H9 (cell line): Measurements from ENCODE around the gene RAD23B. TPM values are rescaled to one million over a fixed set of nuclear protein-coding genes. Genes with fewer than 3 reads are reported as not detected.

ENCODE experiments used
- DNase-seq: peaks from one replicate; pipeline ENCODE4 v3.0.0-alpha.2; 2017
- H2AFZ ChIP-seq: one replicate; pipeline ENCODE4 v1.6.1; 2013; ENCODE audit warnings: mild to moderate bottlenecking, low read length, control low read depth, moderate library complexity
- H2AK5ac ChIP-seq: 2 replicates; pipeline ENCODE4 v1.6.1; 2013; ENCODE audit warnings: low read length, control low read depth, mixed read lengths; ENCODE audit not compliant: insufficient read length
- H2BK120ac ChIP-seq: one replicate; pipeline ENCODE4 v1.6.1; 2013; ENCODE audit warnings: low read depth, mild to moderate bottlenecking, low read length, control low read depth, inconsistent platforms; ENCODE audit not compliant: poor library complexity, severe bottlenecking
- H2BK12ac ChIP-seq: 2 replicates; pipeline ENCODE4 v1.6.1; 2013; ENCODE audit warnings: low read length, control low read depth, mixed read lengths, low read depth; ENCODE audit not compliant: insufficient read length
- H2BK15ac ChIP-seq: 2 replicates; pipeline ENCODE4 v1.6.1; 2013; ENCODE audit warnings: low read depth, low read length, control low read depth
- H2BK20ac ChIP-seq: one replicate; pipeline ENCODE4 v1.6.1; 2013; ENCODE audit warnings: low read depth, mild to moderate bottlenecking, low read length, control low read depth, inconsistent platforms; ENCODE audit not compliant: poor library complexity, severe bottlenecking
- H2BK5ac ChIP-seq: 2 replicates; pipeline ENCODE4 v1.6.1; 2013; ENCODE audit warnings: low read length, control low read depth, mixed read lengths; ENCODE audit not compliant: insufficient read length
- H3K14ac ChIP-seq: 2 replicates; pipeline ENCODE4 v1.6.1; 2013; ENCODE audit warnings: low read length, control low read depth; ENCODE audit not compliant: insufficient read depth
- H3K18ac ChIP-seq: 2 replicates; pipeline ENCODE4 v1.6.1; 2013; ENCODE audit warnings: low read depth, mild to moderate bottlenecking, mixed read lengths, low read length, control low read depth; ENCODE audit not compliant: insufficient read length
- H3K23ac ChIP-seq: 2 replicates; pipeline ENCODE4 v1.6.1; 2013; ENCODE audit warnings: low read length, control low read depth, mixed read lengths, low read depth; ENCODE audit not compliant: insufficient read length
- H3K23me2 ChIP-seq: 2 replicates; pipeline ENCODE4 v1.6.1; 2013; ENCODE audit warnings: low read depth, mild to moderate bottlenecking, mixed read lengths, low read length, control low read depth; ENCODE audit not compliant: insufficient read length, poor library complexity, severe bottlenecking
- H3K27ac ChIP-seq: 2 replicates; pipeline ENCODE4 v1.5.1; 2013; ENCODE audit warnings: low read length, control low read depth, mixed read lengths, low read depth; ENCODE audit not compliant: insufficient read length
- H3K27me3 ChIP-seq: 2 replicates; pipeline ENCODE4 v1.6.1; 2013; ENCODE audit warnings: low read length, control low read depth, inconsistent platforms; ENCODE audit not compliant: insufficient read depth
- H3K4ac ChIP-seq: 2 replicates; pipeline ENCODE4 v1.6.1; 2013; ENCODE audit warnings: low read depth, mild to moderate bottlenecking, control low read depth, inconsistent platforms, low read length, moderate library complexity
- H3K4me1 ChIP-seq: 2 replicates; pipeline ENCODE4 v1.6.1; 2013; ENCODE audit warnings: low read length, control low read depth, inconsistent platforms; ENCODE audit not compliant: insufficient read depth
- H3K4me2 ChIP-seq: 2 replicates; pipeline ENCODE4 v1.6.1; 2013; ENCODE audit warnings: low read length, control low read depth, mixed read lengths; ENCODE audit not compliant: insufficient read length, insufficient read depth
- H3K56ac ChIP-seq: 2 replicates; pipeline ENCODE4 v1.6.1; 2013; ENCODE audit warnings: low read depth, mild to moderate bottlenecking, mixed read lengths, low read length, control low read depth; ENCODE audit not compliant: insufficient read length
- H3K79me1 ChIP-seq: 2 replicates; pipeline ENCODE4 v1.6.1; 2013; ENCODE audit warnings: low read depth, mild to moderate bottlenecking, moderate library complexity, low read length, control low read depth, inconsistent platforms; ENCODE audit not compliant: insufficient read depth, poor library complexity, severe bottlenecking
- H3K79me2 ChIP-seq: 2 replicates; pipeline ENCODE4 v1.6.1; 2013; ENCODE audit warnings: low read length, control low read depth, inconsistent platforms; ENCODE audit not compliant: insufficient read depth
- H3K9ac ChIP-seq: 2 replicates; pipeline ENCODE4 v1.6.1; 2013; ENCODE audit warnings: low read length, control low read depth, mixed read lengths; ENCODE audit not compliant: insufficient read length; ENCODE audit errors: extremely low read depth
- H3K9me3 ChIP-seq: one replicate; pipeline ENCODE4 v1.6.1; 2013; ENCODE audit warnings: low read depth, low read length, inconsistent platforms; ENCODE audit not compliant: control insufficient read depth
- H3T11ph ChIP-seq: one replicate; pipeline ENCODE4 v1.6.1; 2013; ENCODE audit warnings: mild to moderate bottlenecking, low read length, control low read depth, inconsistent platforms
- H4K20me1 ChIP-seq: one replicate; pipeline ENCODE4 v1.6.1; 2013; ENCODE audit not compliant: control insufficient read depth, insufficient read length, insufficient read depth
- H4K5ac ChIP-seq: 2 replicates; pipeline ENCODE4 v1.6.1; 2013; ENCODE audit warnings: low read depth, mild to moderate bottlenecking, mixed read lengths, low read length, control low read depth; ENCODE audit not compliant: insufficient read length
- H4K8ac ChIP-seq: replicated peaks from 2 replicates; pipeline ENCODE4 v1.6.1; 2013; ENCODE audit warnings: low read length, control low read depth, mixed read lengths, low read depth; ENCODE audit not compliant: insufficient read length
- H4K91ac ChIP-seq: 2 replicates; pipeline ENCODE4 v1.6.1; 2013; ENCODE audit warnings: low read depth, mild to moderate bottlenecking, moderate library complexity, mixed read lengths, low read length, control low read depth; ENCODE audit not compliant: insufficient read length
- H3K27ac Mint-ChIP-seq, 3 experiments: 2 replicates in 2 of 3; 3 replicates in 1 of 3; pipeline ENCODE4 v1.8.0; 2020 to 2021; ENCODE audit warnings: mixed read lengths in 3 of 3, mild to moderate bottlenecking in 1 of 3, moderate library complexity in 1 of 3
- H3K27me3 Mint-ChIP-seq: 2 replicates; pipeline ENCODE4 v1.8.0; 2021; ENCODE audit warnings: low read depth, mild to moderate bottlenecking, moderate library complexity, mixed read lengths
- H3K36me3 Mint-ChIP-seq, 3 experiments: 2 replicates in 2 of 3; 3 replicates in 1 of 3; pipeline ENCODE4 v1.8.0; 2020 to 2021; ENCODE audit warnings: low read depth in 3 of 3, mixed read lengths in 3 of 3; ENCODE audit not compliant: insufficient read depth in 1 of 3
- H3K4me1 Mint-ChIP-seq, 2 experiments: 2 replicates each; pipeline ENCODE4 v1.8.0; 2020; ENCODE audit warnings: mixed read lengths in 2 of 2
- H3K4me3 Mint-ChIP-seq, 2 experiments: 2 replicates in 1 of 2; 3 replicates in 1 of 2; pipeline ENCODE4 v1.8.0; 2020 to 2021; ENCODE audit warnings: mild to moderate bottlenecking in 2 of 2, mixed read lengths in 2 of 2, moderate library complexity in 1 of 2
- H3K9me3 Mint-ChIP-seq, 2 experiments: 2 replicates in 1 of 2; 3 replicates in 1 of 2; pipeline ENCODE4 v1.8.0; 2020; ENCODE audit warnings: mild to moderate bottlenecking in 2 of 2, mixed read lengths in 2 of 2, moderate library complexity in 1 of 2
- CTCF ChIP-seq: fragments of 200-600 bp; sonication (generic); conservative IDR thresholded peaks from 3 replicates; pipeline ENCODE4 v1.8.0; 2021; ENCODE audit warnings: antibody characterized with exemption, mild to moderate bottlenecking
- WGBS: extraction: QIAGEN DNeasy Blood & Tissue Kit; methylation state at CpG from one replicate; pipeline ENCODE4 v1.1.7; 2013; ENCODE audit warnings: missing lambda C conversion rate, low lambda C conversion rate, mixed read lengths; ENCODE audit not compliant: insufficient read length; ENCODE audit errors: extremely low coverage; 5-methylcytosine and 5-hydroxymethylcytosine counted together
- total RNA-seq: library from RNA; stranded (reverse); gene quantifications from 2 replicates; pipeline ENCODE4 v1.2.1, GENCODE V29; 2021

RAD23B gene
- total RNA-seq, 1 experiment from 2014 or later, result 154 TPM

GRCh38 chr9:107314763-107315162, 31.7 kb downstream of the RAD23B start:
- Mint-ChIP-seq H3K27ac (peak overlapping the region in 1 of 3 experiments; percentile 66; a peak in 2 of 7 replicates), H3K27me3 (no peaks in the 10 kb centered on the region), H3K36me3 (peaks cover 28 to 79% (median 70%) of the 10 kb centered on the region in 3 experiments; a peak in 6 of 7 replicates), H3K4me3 (no peak overlapping the region), H3K9me3 (no peaks in the 10 kb centered on the region), H3K4me1 (peaks cover 15 to 17% of the 10 kb centered on the region in 2 experiments)
- no CpG with 5 or more reads among the region's 1 CpG for WGBS
- no peak overlapping the region for H3K9ac ChIP-seq
- H3K4ac ChIP-seq, result no peak overlapping the region
- H3K79me2 ChIP-seq, result peaks cover 10% of the 10 kb centered on the region; the same call in 1 of the 2 replicates
- H4K8ac ChIP-seq, result no peak overlapping the region
- no peak overlapping the region for H3K27ac ChIP-seq
- no peaks in the 10 kb centered on the region for H4K20me1 ChIP-seq
- no peak overlapping the region for H2AK5ac ChIP-seq
- no peaks in the 10 kb centered on the region for H3K27me3 ChIP-seq
- H4K5ac ChIP-seq, result no peak overlapping the region
- no peak overlapping the region for H2BK5ac ChIP-seq
- H2BK15ac ChIP-seq, result no peak overlapping the region
- no peak overlapping the region for H2AFZ ChIP-seq
- no peak overlapping the region for H4K91ac ChIP-seq
- no peaks in the 10 kb centered on the region for H3K9me3 ChIP-seq
- no peak overlapping the region for H2BK120ac ChIP-seq
- H2BK12ac ChIP-seq, result no peak overlapping the region
- H3K18ac ChIP-seq, result no peak overlapping the region
- no peak overlapping the region for H2BK20ac ChIP-seq
- H3T11ph ChIP-seq, result no peak overlapping the region
- no peak for TF ChIP-seq CTCF
- no peaks in the 10 kb centered on the region for H3K23me2 ChIP-seq
- peaks cover 3% of the 10 kb centered on the region; the same call in 1 of the 2 replicates for H3K4me1 ChIP-seq
- no peak overlapping the region for H3K4me2 ChIP-seq
- no peak overlapping the region for H3K56ac ChIP-seq
- DNase-seq, result no peak
- H3K79me1 ChIP-seq, result peaks cover 15% of the 10 kb centered on the region
- no peak overlapping the region for H3K14ac ChIP-seq
- H3K23ac ChIP-seq, result no peak overlapping the region
